Left renal cortex interstitium (tissue), 4 donors: ENCODE data around the gene BANP. TPM values are rescaled to one million over a fixed set of nuclear protein-coding genes. Genes with fewer than 3 reads are reported as not detected.

Experiments used
- DNase-seq, 4 donors: peaks; one replicate each; pipeline ENCODE4 v3.0.0-alpha.2; 2013; ENCODE audit warnings: low read depth in 4 of 4, low spot score in 2 of 4, missing footprints in 1 of 4
- polyA plus RNA-seq, 4 donors: library from polyadenylated mRNA; unstranded; fragments of 120-200 nt; gene quantifications; one replicate each; pipeline ENCODE4 v1.2.1, GENCODE V29; 2013; ENCODE audit not compliant: insufficient read length in 4 of 4

Gene BANP
- polyA plus RNA-seq, 4 donors: 22.6 to 32.9 (median 29.2) TPM

DNA sequence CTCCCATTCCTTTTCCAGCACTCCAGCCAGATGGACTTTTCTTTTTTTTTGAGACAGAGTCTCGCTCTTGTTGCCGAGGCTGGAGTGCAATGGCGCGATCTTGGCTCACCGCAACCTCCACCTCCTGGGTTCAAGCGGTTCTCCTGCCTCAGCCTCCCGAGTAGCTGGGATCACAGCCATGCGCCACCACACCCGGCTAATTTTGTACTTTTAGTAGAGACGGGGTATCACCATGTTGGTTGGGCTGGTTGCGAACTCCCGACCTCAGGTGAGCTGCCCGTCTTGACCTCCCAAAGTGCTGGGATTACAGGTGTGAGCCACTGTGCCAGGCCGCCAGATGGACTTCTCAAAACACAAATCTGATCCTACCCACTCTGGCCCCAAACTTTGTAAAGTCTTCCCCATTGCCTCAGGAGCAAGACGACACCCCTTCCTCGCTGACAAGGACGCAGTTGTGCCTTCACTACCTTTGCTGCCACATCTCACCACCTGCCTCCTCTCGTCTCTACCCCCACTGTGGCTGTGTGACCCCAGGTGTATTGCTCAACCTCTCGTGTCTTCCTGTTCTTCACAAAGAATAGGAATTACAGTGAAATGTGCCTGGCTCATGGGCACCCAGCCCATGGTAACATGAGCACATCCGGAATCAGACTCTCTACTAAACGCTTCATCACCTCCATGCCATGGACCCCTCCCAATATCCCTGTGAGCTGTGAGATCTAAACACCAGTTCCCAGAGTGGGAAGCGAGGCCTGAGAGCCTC, 3.7 kb upstream of the BANP start:
- DNase-seq: no peak

DNA sequence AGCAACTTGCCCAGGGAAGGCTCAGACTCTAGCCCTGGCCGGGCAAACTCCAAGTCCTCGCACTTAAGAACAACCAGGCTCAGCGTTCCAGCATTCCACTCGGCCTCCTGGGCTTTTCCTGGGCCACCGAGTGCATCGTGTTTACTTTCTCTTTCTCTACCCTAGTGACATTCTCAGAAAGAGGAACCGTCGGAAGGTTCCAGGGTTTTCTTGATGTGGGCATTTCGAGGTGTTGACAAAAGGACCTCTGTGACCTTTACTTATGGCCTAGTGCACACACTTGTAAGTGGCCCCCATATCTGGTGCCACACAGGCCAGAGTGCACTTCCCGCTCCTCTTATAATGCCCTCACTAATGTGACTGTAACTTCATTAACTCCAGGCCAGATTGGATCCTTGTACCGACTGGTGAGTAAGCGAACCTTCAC, 3.1 kb upstream of the BANP start:
- DNase-seq: no peak

- DNase-seq: no peak
These were observed 2.5 kb upstream of the BANP start for GRCh38 chr16:87948735-87949070.

GRCh38 chr16:87949071-87949744, 2.0 kb upstream of the BANP start:
- DNase-seq: no peak

- DNase-seq: peak in 1 of 4 donors; percentile 30
These were observed 611 bp downstream of the BANP start for GRCh38 chr16:87951552-87952538.

DNA sequence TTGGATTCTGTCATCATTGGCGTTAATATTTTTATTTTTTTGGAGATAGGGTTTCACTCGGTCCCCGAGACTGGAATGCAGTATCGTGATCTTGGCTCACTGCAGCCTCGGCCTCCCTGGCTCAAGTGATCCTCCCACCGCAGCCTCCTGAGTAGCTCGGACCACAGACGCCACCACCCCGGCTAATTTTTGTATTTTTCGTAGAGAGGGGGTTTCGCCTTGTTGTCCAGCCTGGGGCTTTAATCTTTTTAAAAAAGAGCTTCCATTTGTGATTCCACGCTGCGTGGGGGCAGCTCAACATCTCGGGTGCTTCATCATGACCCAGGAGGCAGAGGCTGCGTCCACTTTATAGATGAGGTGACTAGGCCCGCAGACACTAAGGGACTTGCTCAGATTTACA, 1.5 kb downstream of the BANP start:
- no peak for DNase-seq

DNA sequence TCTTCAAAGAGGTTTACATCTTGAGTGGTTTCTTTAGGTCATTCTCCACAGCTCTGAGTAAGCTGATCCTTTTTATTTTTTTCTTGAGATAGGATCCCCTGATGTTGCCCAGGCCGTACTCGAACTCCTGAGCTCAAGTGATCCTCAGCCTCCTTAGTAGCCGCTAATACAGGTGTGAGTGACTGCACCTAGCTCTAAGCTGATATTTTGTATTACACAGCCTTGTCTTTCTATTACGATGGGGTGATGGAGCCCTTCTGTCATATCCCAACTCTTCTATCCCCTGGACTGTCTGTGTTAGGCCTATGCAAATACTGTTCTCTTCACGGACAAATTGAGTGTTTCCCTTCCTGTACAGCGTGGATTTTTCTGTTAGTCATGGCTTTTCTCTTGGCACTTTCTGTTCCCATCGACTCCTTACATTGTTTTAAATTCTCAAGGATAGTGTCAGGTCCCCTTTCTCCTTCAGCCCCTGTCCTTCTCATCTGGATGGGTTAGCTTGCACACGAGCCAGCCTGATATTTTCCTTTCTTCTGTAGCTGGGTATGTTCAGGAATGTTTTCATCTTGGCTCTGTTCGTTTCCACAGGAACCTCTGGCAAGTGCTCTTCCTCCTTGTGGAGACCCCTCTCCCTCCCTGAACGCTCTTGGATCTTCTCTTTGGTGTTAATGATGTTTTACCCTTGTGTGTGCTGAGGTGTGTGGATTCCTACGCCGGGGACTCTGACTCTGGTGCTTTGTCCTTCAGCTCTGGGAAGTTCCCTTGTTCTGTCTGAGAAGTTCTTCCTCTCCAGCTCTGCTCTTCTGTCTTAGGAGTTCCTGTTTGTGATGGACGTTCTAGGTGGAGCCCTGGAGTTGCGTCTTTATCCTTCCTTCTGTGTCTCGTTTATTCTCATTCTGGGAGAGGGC, 2.3 kb downstream of the BANP start:
- DNase-seq: no peak

DNA sequence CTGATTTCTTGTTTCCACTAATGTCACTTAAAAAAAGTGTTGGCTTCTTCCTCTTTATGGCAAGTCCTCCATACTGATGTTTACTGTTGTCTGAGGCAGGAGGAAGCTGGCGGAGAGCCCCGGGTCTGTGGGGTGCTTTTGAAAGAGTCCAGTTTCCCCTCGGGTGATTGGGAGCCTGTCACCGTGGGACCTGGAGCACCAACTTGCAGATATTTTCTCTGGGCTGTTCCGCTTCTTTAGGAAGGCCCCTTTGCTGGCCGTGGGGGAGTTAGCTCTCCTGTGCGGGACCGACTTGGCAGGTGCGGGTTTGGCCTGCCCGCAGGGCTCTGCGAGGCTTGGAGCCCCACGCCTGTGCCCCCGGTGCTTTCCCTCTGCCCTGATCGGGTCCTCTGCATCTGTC, 3.1 kb downstream of the BANP start:
- DNase-seq: no peak

DNA sequence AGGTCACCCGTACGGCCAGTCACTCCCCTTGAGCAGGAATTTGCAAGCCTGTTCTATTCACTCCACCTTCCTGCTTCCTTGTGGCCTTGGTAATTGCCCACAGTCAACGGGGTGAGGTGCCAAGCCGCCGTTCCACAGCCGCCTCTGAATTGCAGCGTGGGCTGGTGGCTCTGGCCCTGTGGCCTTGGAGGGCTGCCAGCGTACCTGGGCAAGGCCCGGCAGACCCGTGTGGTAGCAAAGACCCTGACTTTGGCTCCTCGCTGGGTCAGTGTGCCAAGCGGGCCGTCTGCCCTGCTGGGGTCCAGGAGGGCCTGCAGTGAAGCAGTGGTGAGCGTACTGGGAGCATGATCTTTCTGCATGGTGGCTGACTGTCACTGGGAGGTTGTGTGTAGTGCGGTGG, 3.6 kb downstream of the BANP start:
- DNase-seq: no peak

DNA sequence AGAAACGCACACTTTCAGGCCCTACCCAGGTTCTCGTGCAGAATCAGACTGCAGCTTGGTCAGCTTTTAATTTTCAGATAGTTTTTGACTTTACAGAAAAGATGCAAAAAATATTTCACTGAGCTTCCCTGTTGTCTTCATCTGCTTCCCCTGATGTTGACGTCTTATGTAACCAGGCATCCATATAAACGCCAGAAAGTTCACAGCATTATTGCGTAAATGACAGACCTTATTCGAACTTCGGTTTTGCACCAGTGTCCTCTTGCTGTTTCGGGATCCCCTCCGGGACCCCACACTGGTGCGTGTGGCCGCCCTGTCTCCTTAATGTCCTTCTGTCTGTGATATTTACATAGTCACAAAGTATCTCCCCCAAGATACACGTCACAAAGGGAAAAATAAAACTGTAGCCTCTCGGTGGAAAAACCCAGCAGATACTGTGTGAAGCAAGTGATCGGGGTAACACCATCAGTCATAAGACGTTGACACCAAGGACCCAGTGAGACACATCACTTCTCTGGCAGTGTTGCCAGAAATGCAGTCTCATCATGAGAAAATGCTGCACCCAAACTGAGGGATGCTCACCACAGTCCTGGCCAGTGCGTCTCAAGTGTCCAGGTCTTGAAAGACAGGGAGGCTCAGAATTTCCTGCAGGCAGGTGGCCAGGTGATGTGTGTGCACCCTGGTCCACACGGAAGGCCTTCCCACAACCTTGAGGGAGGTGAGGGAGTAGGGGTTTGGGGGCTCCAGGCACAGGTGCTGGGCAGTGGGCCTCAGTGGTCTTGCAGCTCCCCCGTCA, 4.3 kb downstream of the BANP start:
- DNase-seq: no peak

DNA sequence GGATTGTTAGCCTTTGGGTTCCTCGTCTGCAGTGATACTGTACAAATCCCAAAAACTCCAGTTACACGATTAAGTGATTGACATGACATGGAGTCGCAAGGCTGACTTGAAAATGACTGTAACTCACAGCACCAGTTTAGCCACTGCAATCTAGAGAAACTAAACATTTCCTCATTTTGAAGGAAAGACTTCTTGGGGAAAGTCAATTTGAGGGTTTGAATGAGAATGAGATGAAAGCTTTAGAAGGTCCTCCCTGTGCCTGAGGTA, 4.8 kb downstream of the BANP start:
- DNase-seq: no peak

- peak in 1 of 4 donors; percentile 34 for DNase-seq
These were observed 5.4 kb downstream of the BANP start for GRCh38 chr16:87956365-87957231.

DNA sequence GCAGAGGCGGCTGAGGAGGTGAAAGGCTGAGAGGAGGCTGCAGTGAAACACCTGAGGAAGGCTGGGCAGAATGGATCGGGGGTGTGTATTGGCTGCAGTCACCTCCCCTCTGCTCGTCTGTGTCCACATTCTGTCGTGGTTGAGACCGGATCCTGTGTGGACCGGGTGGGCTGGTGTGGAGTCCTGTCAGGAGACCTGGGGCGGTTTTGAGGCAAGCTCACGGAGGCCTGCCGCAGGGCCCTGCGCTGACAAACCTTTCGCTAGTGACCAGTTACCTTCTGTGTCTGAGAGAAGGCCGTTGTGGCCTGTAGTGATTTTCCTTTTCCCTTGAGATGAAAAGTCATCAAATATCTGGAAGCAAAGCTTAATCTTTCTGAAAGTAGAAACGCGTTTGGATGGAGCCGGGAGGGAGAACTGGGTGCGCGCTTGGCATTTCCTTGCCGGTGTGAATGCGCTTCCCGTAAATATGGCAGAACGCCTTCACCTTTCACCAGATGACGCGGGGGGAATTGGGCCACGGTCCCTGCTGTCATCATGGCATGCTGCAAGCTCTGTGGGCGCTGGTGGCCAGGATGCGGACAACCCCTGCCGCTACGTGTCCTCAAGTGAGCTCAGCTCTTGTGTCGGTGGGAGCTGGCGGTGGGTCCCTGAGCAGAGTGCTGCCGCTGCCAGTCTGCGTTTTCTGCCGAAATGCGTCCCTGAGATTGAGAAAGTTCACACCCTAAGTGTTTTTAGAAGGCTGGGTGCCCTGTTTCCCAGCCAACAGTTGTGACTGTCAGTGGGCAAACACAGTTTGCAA, 6.3 kb downstream of the BANP start:
- no peak for DNase-seq

GRCh38 chr16:87958632-87959031, 7.4 kb downstream of the BANP start:
- DNase-seq: no peak

DNA sequence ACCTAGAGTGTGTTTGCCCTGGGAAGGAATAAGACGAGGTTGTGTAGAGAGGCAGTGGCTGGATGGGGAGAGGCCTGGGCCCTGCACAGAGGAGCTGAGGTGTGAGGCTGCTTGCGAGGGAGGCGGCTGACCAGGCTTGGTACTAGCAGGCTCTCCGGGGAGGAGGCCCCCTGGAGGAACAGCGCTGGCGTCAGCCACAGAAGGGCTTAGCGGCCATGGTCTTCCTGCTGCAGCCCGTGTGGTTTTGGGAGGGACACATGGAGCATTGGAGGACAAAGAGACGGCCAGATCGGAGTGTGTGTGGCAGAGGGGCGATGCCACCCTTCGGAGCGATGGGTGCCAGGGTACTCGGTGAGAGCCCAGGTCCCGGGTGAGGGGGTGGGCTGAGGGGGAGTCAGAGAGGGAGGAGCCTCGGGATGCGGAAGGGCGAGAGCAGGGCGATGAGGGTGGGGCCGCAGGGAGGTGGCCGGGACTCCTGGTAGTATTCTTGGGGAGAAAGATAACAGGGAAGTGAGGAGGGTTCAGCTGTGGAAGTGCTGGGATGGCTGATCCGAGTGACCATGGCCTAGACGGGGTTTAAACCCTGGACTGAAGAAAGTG, 8.3 kb downstream of the BANP start:
- no peak for DNase-seq

- no peak for DNase-seq
These were observed 9.1 kb downstream of the BANP start for GRCh38 chr16:87960296-87960695.

- no peak for DNase-seq
These were observed 9.6 kb downstream of the BANP start for GRCh38 chr16:87960852-87961251.
